ENCODE data around the gene CD37. TPM values are rescaled to one million over a fixed set of nuclear protein-coding genes. Genes with fewer than 3 reads are reported as not detected.
"Not testable (repeated sequence)": the region's sequence is repeated elsewhere in the genome, so short reads cannot be mapped to it uniquely, and the experiment has no call there.

Gene CD37
- total RNA-seq, 1 experiment from 2014 or later = not detected

DNA sequence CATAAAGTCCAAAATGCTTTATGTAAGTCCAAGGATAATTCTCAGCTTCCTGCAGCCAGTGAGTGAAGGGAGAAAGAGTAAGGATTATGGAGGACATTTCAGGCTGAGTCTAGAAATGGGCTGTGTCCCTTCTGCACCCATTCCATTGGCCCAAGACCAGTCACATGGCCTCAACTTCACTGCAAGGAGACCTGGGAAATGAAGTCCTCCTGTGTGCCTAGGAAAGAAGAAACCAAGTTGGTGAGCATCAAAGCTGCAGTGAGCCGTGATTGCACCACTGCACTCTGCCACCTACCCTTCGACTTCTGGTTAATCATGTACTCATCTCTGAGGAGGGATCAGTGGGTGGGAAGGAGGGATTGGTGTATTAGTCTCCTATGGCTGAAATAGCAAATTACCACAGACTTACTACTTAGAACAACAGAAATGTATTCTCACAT is 3.6 kb upstream of the CD37 start:
- CTCF ChIA-PET = interaction anchor here (0.5 kb wide), 1 partner anchor 777 kb away, joined by 6 read pairs; no protein-coding TSS in a partner anchor
- Mint-ChIP-seq H3K27ac (ENCODE audit: unreplicated experiment) (no peak overlapping the region), H3K9me3 (ENCODE audit: unreplicated experiment) (no peaks in the 10 kb centered on the region), H3K27me3 (ENCODE audit: insufficient read depth, unreplicated experiment) (no peaks in the 10 kb centered on the region), H3K4me3 (ENCODE audit: unreplicated experiment) (no peak overlapping the region), H3K4me1 (ENCODE audit: low read depth, unreplicated experiment) (no peaks in the 10 kb centered on the region), H3K36me3 (ENCODE audit: insufficient read depth, unreplicated experiment) (no peaks in the 10 kb centered on the region)
- intact Hi-C loops (cut with micrococcal nuclease; ENCODE audit: unreplicated experiment) = no loop called here
- POLR2A ChIA-PET = no interaction called here
- TF ChIP-seq, protein P1, sequence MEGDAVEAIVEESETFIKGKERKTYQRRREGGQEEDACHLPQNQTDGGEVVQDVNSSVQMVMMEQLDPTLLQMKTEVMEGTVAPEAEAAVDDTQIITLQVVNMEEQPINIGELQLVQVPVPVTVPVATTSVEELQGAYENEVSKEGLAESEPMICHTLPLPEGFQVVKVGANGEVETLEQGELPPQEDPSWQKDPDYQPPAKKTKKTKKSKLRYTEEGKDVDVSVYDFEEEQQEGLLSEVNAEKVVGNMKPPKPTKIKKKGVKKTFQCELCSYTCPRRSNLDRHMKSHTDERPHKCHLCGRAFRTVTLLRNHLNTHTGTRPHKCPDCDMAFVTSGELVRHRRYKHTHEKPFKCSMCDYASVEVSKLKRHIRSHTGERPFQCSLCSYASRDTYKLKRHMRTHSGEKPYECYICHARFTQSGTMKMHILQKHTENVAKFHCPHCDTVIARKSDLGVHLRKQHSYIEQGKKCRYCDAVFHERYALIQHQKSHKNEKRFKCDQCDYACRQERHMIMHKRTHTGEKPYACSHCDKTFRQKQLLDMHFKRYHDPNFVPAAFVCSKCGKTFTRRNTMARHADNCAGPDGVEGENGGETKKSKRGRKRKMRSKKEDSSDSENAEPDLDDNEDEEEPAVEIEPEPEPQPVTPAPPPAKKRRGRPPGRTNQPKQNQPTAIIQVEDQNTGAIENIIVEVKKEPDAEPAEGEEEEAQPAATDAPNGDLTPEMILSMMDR (IDR thresholded peaks at IDR 0.05; ENCODE audit: insufficient read depth in 1 of 2, low read depth in 1 of 2, low read length in 1 of 2, severe bottlenecking in 1 of 2, unreplicated experiment in 1 of 2) = no peak
- peak; percentile 58 to 68 for DNase-seq
- Histone ChIP-seq H3K4me1 (no peaks in the 10 kb centered on the region), H3K4me3 (ENCODE audit: low read depth, low read length) (no peak overlapping the region), H3K9me3 (no peaks in the 10 kb centered on the region), H3K27me3 (replicated peaks; ENCODE audit: control insufficient read depth, insufficient read depth, low read length) (no peaks in the 10 kb centered on the region), H3K36me3 (ENCODE audit: control insufficient read depth, insufficient read depth, low read length) (no peaks in the 10 kb centered on the region)
- BruUV-seq (replicated peaks) = no TSS peak

DNA sequence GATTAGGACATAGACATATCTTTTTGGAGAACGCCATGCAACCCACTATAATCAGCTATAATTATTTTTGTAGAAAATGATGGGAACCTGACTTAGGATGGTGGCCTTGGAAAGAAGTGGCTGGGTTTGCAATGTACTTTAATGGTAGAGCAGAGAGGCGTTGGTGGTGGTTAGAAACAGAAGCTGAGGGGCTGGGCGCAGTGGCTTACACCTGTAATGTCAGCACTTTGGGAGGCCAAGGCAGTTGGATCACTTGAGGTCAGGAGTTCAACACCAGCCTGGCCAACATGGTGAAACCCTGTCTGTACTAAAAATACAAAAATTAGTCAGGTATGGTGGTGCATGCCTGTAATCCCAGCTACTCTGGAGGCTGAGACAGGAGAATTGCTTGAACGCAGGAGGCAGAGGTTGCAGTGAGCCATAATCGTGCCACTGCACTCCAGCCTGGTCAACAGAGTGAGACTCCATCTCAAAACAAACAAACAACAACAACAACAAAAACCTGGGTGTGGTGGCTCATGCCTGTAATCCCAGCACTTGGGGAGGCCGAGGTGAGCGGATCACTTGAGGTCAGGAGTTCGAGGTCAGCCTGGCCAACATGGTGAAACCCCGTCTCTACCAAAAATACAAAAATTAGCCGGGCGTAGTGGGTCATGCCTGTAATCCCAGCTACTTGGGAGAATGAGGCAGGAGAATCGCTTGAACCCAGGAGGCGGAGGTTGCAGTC is 2.4 kb upstream of the CD37 start:
- H3K4me3 ChIP-seq (ENCODE audit: low read depth, low read length); H3K4me3 Mint-ChIP-seq (ENCODE audit: unreplicated experiment); H3K27me3 ChIP-seq (replicated peaks; ENCODE audit: control insufficient read depth, insufficient read depth, low read length); H3K27me3 Mint-ChIP-seq (ENCODE audit: insufficient read depth, unreplicated experiment); H3K36me3 Mint-ChIP-seq (ENCODE audit: insufficient read depth, unreplicated experiment); H3K9me3 ChIP-seq; H3K27ac Mint-ChIP-seq (ENCODE audit: unreplicated experiment); CTCF ChIA-PET; H3K36me3 ChIP-seq (ENCODE audit: control insufficient read depth, insufficient read depth, low read length); H3K4me1 ChIP-seq; BruUV-seq (replicated peaks); H3K9me3 Mint-ChIP-seq (ENCODE audit: unreplicated experiment); H3K4me1 Mint-ChIP-seq (ENCODE audit: low read depth, unreplicated experiment); POLR2A ChIA-PET; intact Hi-C loops (cut with micrococcal nuclease; ENCODE audit: unreplicated experiment): not testable (repeated sequence)
- peak in 1 of 2 experiments; percentile 4 for DNase-seq

DNA sequence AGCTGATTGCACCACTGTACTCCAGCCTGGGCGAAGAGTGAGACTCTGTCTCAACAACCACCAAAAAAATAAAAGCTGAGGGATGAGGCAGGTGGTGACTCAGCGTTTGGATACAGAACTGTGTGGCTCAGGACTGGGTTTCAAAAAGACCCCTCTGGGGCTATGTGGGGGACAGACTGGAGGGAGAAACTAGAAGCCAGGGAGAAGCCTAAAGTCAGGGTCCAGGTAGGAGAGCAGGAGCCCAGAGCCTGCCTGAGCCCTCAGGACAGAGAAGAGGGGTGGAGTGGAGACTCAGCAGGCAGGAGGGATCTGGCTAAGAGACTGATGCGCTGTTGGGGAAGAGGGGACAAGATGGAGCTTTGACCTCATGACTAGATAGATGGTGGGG is 1.8 kb upstream of the CD37 start:
- Histone ChIP-seq H3K9me3 (no peaks in the 10 kb centered on the region), H3K4me1 (no peaks in the 10 kb centered on the region), H3K4me3 (ENCODE audit: low read depth, low read length) (no peak overlapping the region), H3K36me3 (ENCODE audit: control insufficient read depth, insufficient read depth, low read length) (no peaks in the 10 kb centered on the region), H3K27me3 (replicated peaks; ENCODE audit: control insufficient read depth, insufficient read depth, low read length) (no peaks in the 10 kb centered on the region)
- intact Hi-C loops (cut with micrococcal nuclease; ENCODE audit: unreplicated experiment) = no loop called here
- no TSS peak for BruUV-seq (replicated peaks)
- peak in 1 of 2 experiments; percentile 26 for DNase-seq
- H3K27ac Mint-ChIP-seq (ENCODE audit: unreplicated experiment) = no peak overlapping the region
- no peak overlapping the region for H3K4me3 Mint-ChIP-seq (ENCODE audit: unreplicated experiment)
- no peaks in the 10 kb centered on the region for H3K27me3 Mint-ChIP-seq (ENCODE audit: insufficient read depth, unreplicated experiment)
- H3K4me1 Mint-ChIP-seq (ENCODE audit: low read depth, unreplicated experiment) = peaks cover 2% of the 10 kb centered on the region
- no peaks in the 10 kb centered on the region for H3K9me3 Mint-ChIP-seq (ENCODE audit: unreplicated experiment)
- peaks cover 1% of the 10 kb centered on the region for H3K36me3 Mint-ChIP-seq (ENCODE audit: insufficient read depth, unreplicated experiment)
- ChIA-PET POLR2A (no interaction called here), CTCF (no interaction called here)
- TF ChIP-seq, protein P1 (IDR thresholded peaks at IDR 0.05; ENCODE audit: insufficient read depth in 1 of 2, low read depth in 1 of 2, low read length in 1 of 2, severe bottlenecking in 1 of 2, unreplicated experiment in 1 of 2) = no peak
